Skeletal muscle satellite cell (primary cell): ENCODE results near the gene CMSS1.

Experiments used
- H3K27me3 ChIP-seq: 2 replicates; pipeline ENCODE4 v1.7.0; 2013; ENCODE audit warnings: low read length; ENCODE audit not compliant: control insufficient read depth, insufficient read depth
- H3K36me3 ChIP-seq: 2 replicates; pipeline ENCODE4 v1.7.0; 2013; ENCODE audit warnings: mild to moderate bottlenecking, control low read depth, low read length; ENCODE audit not compliant: insufficient read depth
- H3K4me1 ChIP-seq: 2 replicates; pipeline ENCODE4 v1.7.0; 2013; ENCODE audit warnings: low read length; ENCODE audit not compliant: control insufficient read depth, insufficient read depth
- H3K4me2 ChIP-seq: 2 replicates; pipeline ENCODE4 v1.7.0; 2013; ENCODE audit warnings: mild to moderate bottlenecking, low read length
- H3K4me3 ChIP-seq: 2 replicates; pipeline ENCODE4 v1.7.0; 2013; ENCODE audit warnings: low read length
- H3K9ac ChIP-seq: 2 replicates; pipeline ENCODE4 v1.7.0; 2013; ENCODE audit warnings: mild to moderate bottlenecking, low read depth, low read length, moderate library complexity
- H3K9me3 ChIP-seq: replicated peaks from 2 replicates; pipeline ENCODE4 v1.7.0; 2013; ENCODE audit warnings: mild to moderate bottlenecking, control low read depth, low read length

The CMSS1 gene

GRCh38 chr3:99877031-99877579 is 59.4 kb downstream of the CMSS1 start:
- Histone ChIP-seq H3K36me3 (no peaks in the 10 kb centered on the region), H3K9ac (peak overlapping the region; percentile 92), H3K27me3 (no peaks in the 10 kb centered on the region), H3K4me1 (peaks cover 57% of the 10 kb centered on the region), H3K4me2 (peak overlapping the region; percentile 88), H3K4me3 (no peak overlapping the region), H3K9me3 (no peaks in the 10 kb centered on the region)

- H3K4me1 ChIP-seq, result peaks cover 52% of the 10 kb centered on the region
- H3K4me3 ChIP-seq, result no peak overlapping the region
- H3K4me2 ChIP-seq, result peak overlapping the region; percentile 2
- H3K27me3 ChIP-seq, result no peaks in the 10 kb centered on the region
- H3K9ac ChIP-seq, result peak overlapping the region; percentile 12
- no peaks in the 10 kb centered on the region for H3K36me3 ChIP-seq
- no peaks in the 10 kb centered on the region for H3K9me3 ChIP-seq
These were observed 60.3 kb downstream of the CMSS1 start for GRCh38 chr3:99878005-99878404.

GRCh38 chr3:99879275-99879674 is 61.6 kb downstream of the CMSS1 start:
- H3K4me3 ChIP-seq, result no peak overlapping the region
- no peaks in the 10 kb centered on the region for H3K9me3 ChIP-seq
- peaks cover 40% of the 10 kb centered on the region for H3K4me1 ChIP-seq
- no peak overlapping the region for H3K9ac ChIP-seq
- no peaks in the 10 kb centered on the region for H3K27me3 ChIP-seq
- no peak overlapping the region for H3K4me2 ChIP-seq
- no peaks in the 10 kb centered on the region for H3K36me3 ChIP-seq

- no peaks in the 10 kb centered on the region for H3K27me3 ChIP-seq
- no peaks in the 10 kb centered on the region for H3K36me3 ChIP-seq
- no peaks in the 10 kb centered on the region for H3K9me3 ChIP-seq
- peak overlapping the region; percentile 22 for H3K4me3 ChIP-seq
- H3K4me2 ChIP-seq, result peak overlapping the region; percentile 47
- H3K4me1 ChIP-seq, result peaks cover 35% of the 10 kb centered on the region
- peak overlapping the region; percentile 9 for H3K9ac ChIP-seq
These were observed 63.5 kb downstream of the CMSS1 start for GRCh38 chr3:99881121-99881524.

- no peaks in the 10 kb centered on the region for H3K36me3 ChIP-seq
- H3K9ac ChIP-seq, result no peak overlapping the region
- peaks cover 24% of the 10 kb centered on the region for H3K4me1 ChIP-seq
- H3K4me2 ChIP-seq, result no peak overlapping the region
- no peaks in the 10 kb centered on the region for H3K27me3 ChIP-seq
- H3K4me3 ChIP-seq, result no peak overlapping the region
- H3K9me3 ChIP-seq, result no peaks in the 10 kb centered on the region
These were observed 64.9 kb downstream of the CMSS1 start for GRCh38 chr3:99882436-99883137.

GRCh38 chr3:99883138-99883461 is 65.4 kb downstream of the CMSS1 start:
- H3K9me3 ChIP-seq, result no peaks in the 10 kb centered on the region
- H3K9ac ChIP-seq, result no peak overlapping the region
- peaks cover 19% of the 10 kb centered on the region for H3K4me1 ChIP-seq
- no peak overlapping the region for H3K4me2 ChIP-seq
- H3K36me3 ChIP-seq, result no peaks in the 10 kb centered on the region
- H3K27me3 ChIP-seq, result no peaks in the 10 kb centered on the region
- H3K4me3 ChIP-seq, result no peak overlapping the region

- peaks cover 13% of the 10 kb centered on the region for H3K4me1 ChIP-seq
- no peak overlapping the region for H3K9ac ChIP-seq
- H3K27me3 ChIP-seq, result no peaks in the 10 kb centered on the region
- H3K4me3 ChIP-seq, result no peak overlapping the region
- H3K9me3 ChIP-seq, result no peaks in the 10 kb centered on the region
- no peaks in the 10 kb centered on the region for H3K36me3 ChIP-seq
- no peak overlapping the region for H3K4me2 ChIP-seq
These were observed 66.0 kb downstream of the CMSS1 start for GRCh38 chr3:99883693-99884092.

- Histone ChIP-seq H3K4me2 (no peak overlapping the region), H3K36me3 (no peaks in the 10 kb centered on the region), H3K4me3 (no peak overlapping the region), H3K27me3 (no peaks in the 10 kb centered on the region), H3K4me1 (peaks cover 13% of the 10 kb centered on the region), H3K9me3 (no peaks in the 10 kb centered on the region), H3K9ac (no peak overlapping the region)
These were observed 66.8 kb downstream of the CMSS1 start for GRCh38 chr3:99884484-99884883.

GRCh38 chr3:99885085-99885484 is 67.4 kb downstream of the CMSS1 start:
- Histone ChIP-seq H3K9ac (no peak overlapping the region), H3K4me3 (no peak overlapping the region), H3K9me3 (no peaks in the 10 kb centered on the region), H3K27me3 (no peaks in the 10 kb centered on the region), H3K4me1 (peaks cover 13% of the 10 kb centered on the region), H3K36me3 (no peaks in the 10 kb centered on the region), H3K4me2 (no peak overlapping the region)

GRCh38 chr3:99885851-99886250 is 68.2 kb downstream of the CMSS1 start:
- Histone ChIP-seq H3K9me3 (no peaks in the 10 kb centered on the region), H3K27me3 (no peaks in the 10 kb centered on the region), H3K36me3 (no peaks in the 10 kb centered on the region), H3K4me2 (no peak overlapping the region), H3K9ac (no peak overlapping the region), H3K4me3 (no peak overlapping the region), H3K4me1 (peaks cover 10% of the 10 kb centered on the region)

GRCh38 chr3:99891610-99892285 is 74.1 kb downstream of the CMSS1 start:
- Histone ChIP-seq H3K9ac (no peak overlapping the region), H3K4me3 (no peak overlapping the region), H3K4me2 (no peak overlapping the region), H3K9me3 (no peaks in the 10 kb centered on the region), H3K36me3 (no peaks in the 10 kb centered on the region), H3K27me3 (no peaks in the 10 kb centered on the region), H3K4me1 (peaks cover 22% of the 10 kb centered on the region)

GRCh38 chr3:99892332-99892731 is 74.7 kb downstream of the CMSS1 start:
- H3K9me3 ChIP-seq, result no peaks in the 10 kb centered on the region
- no peak overlapping the region for H3K9ac ChIP-seq
- no peak overlapping the region for H3K4me3 ChIP-seq
- no peaks in the 10 kb centered on the region for H3K27me3 ChIP-seq
- no peak overlapping the region for H3K4me2 ChIP-seq
- H3K4me1 ChIP-seq, result peaks cover 24% of the 10 kb centered on the region
- H3K36me3 ChIP-seq, result no peaks in the 10 kb centered on the region
